Stimulated activated CD4-positive, alpha-beta T cell treated with anti-CD3 and anti-CD28 coated beads, Interleukin-1b, Interleukin-23, amount 100 ng/mL, for 24 hours (primary cell): ENCODE results near the gene PROM1.
A peak's percentile ranks its signal among the peaks of the same experiment; 100 is the strongest.

Experiments
- DNase-seq, 4 experiments: peaks; one replicate each; pipeline ENCODE4 v3.0.0-alpha.2; 2020; ENCODE audit warnings: low read depth in 4 of 4, low spot score in 1 of 4

PROM1 gene, protein sequence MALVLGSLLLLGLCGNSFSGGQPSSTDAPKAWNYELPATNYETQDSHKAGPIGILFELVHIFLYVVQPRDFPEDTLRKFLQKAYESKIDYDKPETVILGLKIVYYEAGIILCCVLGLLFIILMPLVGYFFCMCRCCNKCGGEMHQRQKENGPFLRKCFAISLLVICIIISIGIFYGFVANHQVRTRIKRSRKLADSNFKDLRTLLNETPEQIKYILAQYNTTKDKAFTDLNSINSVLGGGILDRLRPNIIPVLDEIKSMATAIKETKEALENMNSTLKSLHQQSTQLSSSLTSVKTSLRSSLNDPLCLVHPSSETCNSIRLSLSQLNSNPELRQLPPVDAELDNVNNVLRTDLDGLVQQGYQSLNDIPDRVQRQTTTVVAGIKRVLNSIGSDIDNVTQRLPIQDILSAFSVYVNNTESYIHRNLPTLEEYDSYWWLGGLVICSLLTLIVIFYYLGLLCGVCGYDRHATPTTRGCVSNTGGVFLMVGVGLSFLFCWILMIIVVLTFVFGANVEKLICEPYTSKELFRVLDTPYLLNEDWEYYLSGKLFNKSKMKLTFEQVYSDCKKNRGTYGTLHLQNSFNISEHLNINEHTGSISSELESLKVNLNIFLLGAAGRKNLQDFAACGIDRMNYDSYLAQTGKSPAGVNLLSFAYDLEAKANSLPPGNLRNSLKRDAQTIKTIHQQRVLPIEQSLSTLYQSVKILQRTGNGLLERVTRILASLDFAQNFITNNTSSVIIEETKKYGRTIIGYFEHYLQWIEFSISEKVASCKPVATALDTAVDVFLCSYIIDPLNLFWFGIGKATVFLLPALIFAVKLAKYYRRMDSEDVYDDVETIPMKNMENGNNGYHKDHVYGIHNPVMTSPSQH

GRCh38 chr4:16083241-16084191, at the start of gene PROM1:
Gene PROM1, minus strand, starts transcription at chr4:16084023. Its CDS starts 8,117 bp downstream, at chr4:16075906.
- DNase-seq, result no peak

GRCh38 chr4:16133406-16133805, 49.6 kb upstream of the PROM1 start:
- DNase-seq, result no peak

DNA sequence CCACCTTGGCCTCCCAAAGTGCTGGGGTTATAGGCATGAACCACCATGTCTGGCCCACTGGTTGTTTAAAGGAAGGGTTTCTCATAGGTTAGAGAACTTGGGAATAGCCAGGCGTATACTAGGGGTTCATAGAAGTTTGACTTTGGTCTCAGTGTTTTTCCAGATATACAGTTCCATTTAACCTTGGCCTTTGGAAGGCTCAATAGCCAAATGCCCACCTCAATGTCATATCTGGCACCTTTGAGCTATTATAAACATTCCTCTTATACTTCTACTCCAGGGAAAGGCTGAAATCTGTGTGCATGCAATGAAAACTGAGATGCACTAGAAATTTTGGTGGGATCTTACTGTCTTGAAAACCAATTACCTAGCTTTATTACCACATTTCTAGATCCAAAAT, 47.5 kb upstream of the PROM1 start:
- DNase-seq, result no peak

- DNase-seq, result no peak
Measured at GRCh38 chr4:16129336-16129735, 45.5 kb upstream of the PROM1 start.

DNA sequence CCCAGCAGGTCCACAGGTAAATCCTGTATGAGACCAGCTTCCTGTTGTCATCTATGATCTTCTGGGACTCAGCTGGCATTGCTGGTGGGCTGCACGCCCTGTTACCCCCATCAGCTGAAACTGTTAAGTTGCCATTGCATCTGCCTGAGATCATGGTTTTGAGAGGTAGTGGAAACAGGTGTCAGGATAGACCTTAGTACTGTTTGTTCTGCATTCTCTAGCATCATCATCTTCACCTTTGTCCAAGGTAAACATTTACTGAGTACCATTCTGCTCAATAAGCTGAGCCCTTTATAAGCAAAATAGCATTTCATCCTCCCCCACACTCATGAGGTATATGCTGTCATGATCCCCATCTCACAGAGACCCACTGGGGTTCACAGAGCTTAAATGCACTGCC, 42.9 kb upstream of the PROM1 start:
- DNase-seq, result no peak

DNA sequence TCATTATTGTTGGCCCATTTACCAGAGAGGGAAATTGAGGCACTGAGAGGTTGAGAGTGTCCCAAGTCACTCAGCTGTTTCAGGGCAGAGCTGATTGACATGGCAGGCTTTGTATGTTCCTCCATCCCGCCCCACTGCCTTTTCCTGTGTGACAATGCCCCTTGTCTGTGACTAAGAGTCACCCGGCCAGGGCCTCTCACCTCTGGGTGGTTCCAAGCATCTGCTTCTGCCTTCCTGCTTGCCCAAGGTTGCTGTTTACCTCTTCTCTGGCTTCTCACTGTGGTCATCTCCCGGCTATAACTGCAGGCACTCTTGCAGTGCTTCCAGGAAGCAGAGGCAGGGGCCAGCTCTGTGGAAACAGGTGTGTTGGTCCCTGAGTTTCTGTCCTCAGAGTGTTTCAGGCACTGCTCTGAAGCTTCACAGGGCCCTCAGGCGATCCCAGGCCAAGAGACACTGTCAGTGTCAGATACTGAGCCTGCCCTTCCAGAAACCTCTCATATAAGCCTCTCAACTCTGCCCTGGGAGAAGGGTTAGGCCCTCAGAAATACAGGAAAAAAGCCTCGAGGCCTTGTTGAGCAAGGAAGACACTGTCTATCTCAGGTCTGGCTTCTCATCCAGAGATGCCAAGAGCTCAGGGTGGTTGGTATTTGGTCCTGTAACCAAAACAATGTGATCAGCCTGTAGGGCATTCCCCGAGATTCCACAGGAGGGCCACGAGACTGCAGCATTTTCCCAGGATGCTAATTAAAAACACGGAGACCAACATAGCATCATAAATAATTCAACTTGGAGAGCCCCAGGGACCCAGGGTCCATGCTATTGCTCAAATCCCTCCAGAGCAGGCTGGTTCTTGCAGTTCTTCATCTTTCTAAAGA, 42.0 kb upstream of the PROM1 start:
- DNase-seq, result no peak

DNA sequence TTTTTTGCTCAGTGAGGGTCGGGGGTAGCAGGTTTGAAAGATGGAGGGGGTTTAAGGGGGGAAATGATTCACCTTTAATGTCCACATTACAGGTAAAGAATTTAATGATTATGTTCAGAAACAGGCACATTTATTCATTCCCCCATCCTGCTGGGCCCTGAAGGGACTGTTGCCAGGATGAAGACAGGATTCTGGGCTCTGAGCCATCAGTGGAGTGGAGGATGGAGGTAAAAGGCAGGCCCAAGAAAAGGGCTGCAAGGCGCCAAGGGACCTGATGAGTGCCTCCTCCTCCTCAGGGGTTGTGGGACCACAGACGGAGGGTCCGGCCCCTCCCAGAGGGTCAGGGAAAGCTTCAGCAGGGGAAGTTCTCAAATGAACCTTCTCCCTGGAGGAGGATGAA, 40.4 kb upstream of the PROM1 start:
- no peak for DNase-seq

DNA sequence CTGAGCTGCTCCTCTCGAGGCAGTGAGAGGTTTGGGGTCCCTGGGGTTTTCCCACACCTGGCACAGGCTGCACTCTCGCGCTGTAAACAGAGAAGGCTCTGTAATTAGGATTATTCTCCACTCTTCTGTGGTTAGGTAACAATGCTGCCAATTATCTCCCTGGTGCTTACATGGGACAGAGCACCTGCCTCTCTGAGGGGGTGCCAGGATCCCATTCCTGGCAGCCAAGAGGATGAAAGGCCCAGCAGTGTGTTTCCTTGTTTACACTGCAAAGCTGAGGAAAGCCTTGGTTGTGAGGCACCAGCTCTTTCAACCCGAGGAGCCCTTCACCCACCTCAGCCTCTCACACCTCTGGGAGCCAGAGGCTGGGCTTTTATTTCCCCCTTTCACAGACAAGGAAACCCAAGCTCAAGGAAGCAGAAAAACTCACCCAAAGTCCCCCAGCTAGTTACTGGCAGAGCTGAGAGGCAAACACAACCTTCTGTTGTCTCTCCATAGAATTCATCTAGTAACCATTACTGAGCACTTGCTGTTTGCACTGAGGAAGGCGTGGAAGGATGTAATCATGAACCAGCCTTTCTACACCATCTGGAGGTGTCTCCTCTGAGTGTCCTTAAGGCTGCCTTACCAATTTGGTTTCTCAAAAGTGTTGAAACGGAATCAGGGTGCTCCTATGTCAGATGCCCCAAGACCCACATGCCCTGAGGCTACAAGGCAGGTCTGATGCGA, 39.7 kb upstream of the PROM1 start:
- DNase-seq, result no peak

DNA sequence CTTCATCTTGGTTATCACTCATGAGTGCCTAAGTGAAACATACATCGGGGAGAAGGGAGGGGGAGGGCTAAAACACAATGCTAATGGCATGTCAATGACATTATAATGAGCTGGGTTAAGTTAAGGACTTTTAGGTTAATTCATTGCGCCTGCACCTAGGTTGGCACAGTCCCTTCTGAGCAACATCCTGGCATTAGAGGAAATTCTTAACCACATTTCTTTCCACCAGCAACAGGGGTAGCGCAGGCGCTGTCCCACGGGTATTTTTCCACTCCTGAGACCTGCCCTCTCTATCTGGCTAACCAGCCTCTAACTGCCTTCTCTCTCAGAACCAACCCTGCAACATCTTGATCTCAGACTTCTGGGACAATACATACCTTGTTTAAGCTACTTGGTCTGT, 39.0 kb upstream of the PROM1 start:
- DNase-seq, result peak in 2 of 4 experiments; percentile 8 to 25

DNA sequence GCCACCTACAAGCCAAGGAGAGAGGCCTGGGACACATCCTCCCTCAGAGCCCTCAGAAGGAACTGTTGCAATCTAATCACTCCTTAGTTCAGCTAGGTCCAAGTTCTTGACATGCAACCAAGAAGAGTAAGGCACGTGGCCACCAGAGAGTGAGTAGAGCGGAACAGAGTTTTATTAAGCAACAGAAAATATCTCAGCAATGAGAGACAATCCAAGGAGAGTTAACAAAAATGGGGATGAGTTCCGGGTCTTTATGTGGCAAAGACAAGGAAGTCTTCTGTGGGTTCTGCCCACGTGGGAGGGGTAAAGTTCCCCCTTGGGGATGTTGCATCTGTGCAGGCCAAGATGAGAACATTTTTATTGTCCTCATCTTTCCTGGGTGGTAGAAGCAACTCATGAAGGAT, 38.5 kb upstream of the PROM1 start:
- no peak for DNase-seq

DNA sequence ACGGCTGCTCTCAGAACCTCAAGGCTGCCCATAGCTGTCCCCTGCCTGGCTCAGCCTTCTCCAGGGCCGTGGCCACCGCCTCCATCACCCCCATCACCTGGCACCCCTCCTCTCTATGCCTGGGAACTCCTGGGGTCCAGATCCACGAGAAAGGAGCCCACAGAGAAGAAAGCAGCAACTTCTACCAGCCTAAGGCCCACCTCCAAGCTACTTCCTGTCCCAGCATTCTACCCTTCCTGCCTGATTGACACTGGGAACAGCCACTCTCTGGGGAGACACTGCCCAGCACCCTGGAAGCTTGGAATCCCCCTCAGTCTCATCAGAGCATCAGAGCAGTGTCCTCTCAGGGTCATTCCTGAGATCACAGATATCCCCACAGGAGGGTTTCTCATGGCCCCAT, 36.9 kb upstream of the PROM1 start:
- DNase-seq, result no peak

- no peak for DNase-seq
Measured at GRCh38 chr4:16119981-16120380, 36.2 kb upstream of the PROM1 start.

DNA sequence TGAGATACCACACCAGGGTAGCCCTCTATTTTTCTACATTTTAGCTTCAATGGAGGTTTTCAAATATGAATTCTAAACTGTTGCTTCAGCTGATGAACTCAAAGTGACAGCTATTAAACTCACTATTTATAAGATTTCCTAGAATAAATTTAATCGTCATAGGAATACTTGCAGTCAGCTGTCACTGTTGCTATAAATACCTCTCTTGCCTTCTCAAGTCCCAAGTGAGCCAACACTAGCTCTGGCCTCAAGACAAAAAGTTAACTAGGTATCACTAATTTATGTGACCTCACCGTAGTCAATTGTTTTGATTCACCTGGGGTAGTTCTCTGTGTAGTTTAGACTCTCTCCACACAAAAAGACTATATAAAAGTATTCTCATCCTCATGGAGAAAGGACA, 34.3 kb upstream of the PROM1 start:
- DNase-seq, result no peak

- DNase-seq, result no peak
Measured at GRCh38 chr4:16117164-16117563, 33.3 kb upstream of the PROM1 start.

DNA sequence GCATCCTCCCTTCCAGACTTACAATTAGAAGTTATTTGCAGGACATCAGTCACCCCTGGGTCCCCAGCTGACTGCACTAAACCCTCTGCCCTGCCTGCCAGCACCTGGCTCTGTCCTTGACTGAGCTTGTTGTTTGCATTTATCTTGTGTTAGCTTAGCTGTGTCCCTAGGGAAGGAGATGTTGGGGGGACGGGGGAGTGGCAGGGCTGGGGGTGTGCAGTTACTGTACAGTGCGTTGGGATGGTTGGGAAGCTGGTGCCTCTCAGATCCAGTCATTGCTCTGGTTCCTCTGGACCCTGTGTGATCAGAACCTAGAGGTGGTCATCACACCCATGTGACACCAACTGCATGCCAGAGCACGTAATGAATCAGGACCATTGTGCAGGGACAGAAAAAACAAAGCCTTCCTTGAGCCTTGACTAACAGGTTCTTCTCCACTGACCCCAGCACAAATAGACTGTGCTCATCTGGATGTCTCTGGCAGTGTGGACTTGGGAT, 32.7 kb upstream of the PROM1 start:
- no peak for DNase-seq

DNA sequence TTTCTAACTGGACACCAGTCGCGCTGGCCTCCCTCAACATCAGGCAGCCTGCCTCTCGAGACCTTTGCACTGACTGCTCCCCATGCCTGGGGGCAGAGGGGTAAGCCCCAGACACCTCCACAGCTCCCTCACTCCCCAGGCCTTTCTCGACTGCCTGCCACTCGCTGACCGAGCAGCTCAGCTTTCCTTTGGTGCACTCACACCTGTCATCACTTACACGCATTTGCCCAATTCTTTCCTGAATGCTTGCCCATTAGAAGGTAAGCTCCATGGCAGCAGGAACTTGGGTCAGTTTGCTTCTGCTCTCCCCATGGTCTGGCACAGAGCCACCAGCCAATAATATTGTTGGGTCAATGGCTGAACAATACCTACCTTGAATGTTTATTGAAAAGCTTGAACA, 32.2 kb upstream of the PROM1 start:
- DNase-seq, result no peak

DNA sequence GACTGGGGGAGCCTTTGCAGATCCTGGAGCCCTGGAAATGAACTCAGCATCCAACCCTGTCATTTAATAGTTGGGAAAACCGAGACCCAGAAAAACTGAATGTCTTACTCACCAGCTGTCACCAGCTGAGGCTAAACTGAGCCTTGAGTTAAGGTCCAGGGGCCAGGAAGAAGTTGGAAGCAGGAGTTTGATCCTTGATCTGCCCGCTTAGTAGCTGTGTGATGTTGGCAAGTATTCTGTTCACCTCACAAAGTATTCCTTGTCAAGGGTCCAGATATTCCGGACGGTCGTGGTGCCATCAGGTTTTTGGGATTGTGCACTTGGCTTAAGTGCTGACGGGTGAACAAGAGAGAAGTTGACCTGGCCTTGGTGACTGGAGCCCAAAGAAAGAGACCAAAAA, 30.7 kb upstream of the PROM1 start:
- DNase-seq, result no peak

DNA sequence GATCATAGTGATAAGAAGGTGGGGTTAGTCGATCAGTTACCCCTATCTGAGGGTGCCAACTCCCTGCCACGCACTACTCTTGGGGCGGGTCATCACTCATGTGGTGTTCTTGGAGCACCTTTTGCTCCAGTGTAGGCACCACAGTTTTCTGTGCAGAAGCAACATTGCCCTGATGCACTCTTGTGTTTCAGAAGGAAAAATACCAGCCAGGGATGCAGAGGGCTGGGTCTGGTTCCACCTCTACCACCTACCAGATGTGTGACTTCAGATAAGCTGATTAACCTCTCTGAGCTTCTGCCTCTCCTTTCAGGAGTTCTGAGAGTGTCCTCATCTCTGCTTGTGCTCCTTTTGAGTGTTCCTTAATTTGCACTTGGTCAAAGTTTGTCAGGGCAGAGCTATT, 29.9 kb upstream of the PROM1 start:
- DNase-seq, result no peak

- DNase-seq, result no peak
Measured at GRCh38 chr4:16111533-16111932, 27.7 kb upstream of the PROM1 start.
